Measurements from ENCODE around the gene LRRC36.

Gene LRRC36

GRCh38 chr16:67283826-67284555, 42.6 kb upstream of the LRRC36 start:
- no peak for ATAC-seq (ENCODE audit: low read depth)
- no peak for DNase-seq (ENCODE audit: low spot score in 2 of 2)
- peak overlapping the region; percentile 0 for H3K27ac Mint-ChIP-seq
- no peaks in the 10 kb centered on the region for H3K9me3 Mint-ChIP-seq
- no peak overlapping the region for H3K4me3 Mint-ChIP-seq
- no peaks in the 10 kb centered on the region for H3K27me3 Mint-ChIP-seq
- H3K4me1 Mint-ChIP-seq: no peaks in the 10 kb centered on the region
- no peaks in the 10 kb centered on the region for H3K36me3 Mint-ChIP-seq

GRCh38 chr16:67284699-67285646, 41.6 kb upstream of the LRRC36 start:
- no peak overlapping the region for H3K4me3 Mint-ChIP-seq
- H3K9me3 Mint-ChIP-seq: no peaks in the 10 kb centered on the region
- no peaks in the 10 kb centered on the region for H3K27me3 Mint-ChIP-seq
- DNase-seq (ENCODE audit: low spot score in 2 of 2) (no peak), ATAC-seq (ENCODE audit: low read depth) (peak; percentile 43)
- no peaks in the 10 kb centered on the region for H3K36me3 Mint-ChIP-seq
- H3K4me1 Mint-ChIP-seq: no peaks in the 10 kb centered on the region
- H3K27ac Mint-ChIP-seq: no peak overlapping the region

- Mint-ChIP-seq H3K9me3 (no peaks in the 10 kb centered on the region), H3K4me1 (no peaks in the 10 kb centered on the region), H3K36me3 (no peaks in the 10 kb centered on the region), H3K4me3 (no peak overlapping the region), H3K27ac (no peak overlapping the region), H3K27me3 (no peaks in the 10 kb centered on the region)
- no peak for DNase-seq (ENCODE audit: low spot score in 2 of 2)
- no peak for ATAC-seq (ENCODE audit: low read depth)
These were observed 40.0 kb upstream of the LRRC36 start for GRCh38 chr16:67286441-67287235.

- Mint-ChIP-seq H3K27me3 (no peaks in the 10 kb centered on the region), H3K9me3 (no peaks in the 10 kb centered on the region), H3K36me3 (no peaks in the 10 kb centered on the region), H3K4me1 (no peaks in the 10 kb centered on the region), H3K4me3 (no peak overlapping the region), H3K27ac (no peak overlapping the region)
- DNase-seq (ENCODE audit: low spot score in 2 of 2) (no peak), ATAC-seq (ENCODE audit: low read depth) (no peak)
These were observed 38.7 kb upstream of the LRRC36 start for GRCh38 chr16:67287960-67288359.

- Mint-ChIP-seq H3K36me3 (no peaks in the 10 kb centered on the region), H3K4me1 (no peaks in the 10 kb centered on the region), H3K27ac (no peak overlapping the region), H3K4me3 (no peak overlapping the region), H3K9me3 (no peaks in the 10 kb centered on the region), H3K27me3 (no peaks in the 10 kb centered on the region)
- ATAC-seq (ENCODE audit: low read depth) (no peak), DNase-seq (ENCODE audit: low spot score in 2 of 2) (no peak)
These were observed 35.2 kb upstream of the LRRC36 start for GRCh38 chr16:67291461-67291860.

GRCh38 chr16:67294171-67294757, 32.4 kb upstream of the LRRC36 start:
- Mint-ChIP-seq H3K9me3 (no peaks in the 10 kb centered on the region), H3K27ac (no peak overlapping the region), H3K36me3 (no peaks in the 10 kb centered on the region), H3K4me3 (no peak overlapping the region), H3K4me1 (no peaks in the 10 kb centered on the region), H3K27me3 (peaks cover 6% of the 10 kb centered on the region)
- DNase-seq (ENCODE audit: low spot score in 2 of 2) (no peak), ATAC-seq (ENCODE audit: low read depth) (no peak)

- Mint-ChIP-seq H3K36me3 (no peaks in the 10 kb centered on the region), H3K4me3 (no peak overlapping the region), H3K9me3 (no peaks in the 10 kb centered on the region), H3K27ac (no peak overlapping the region), H3K4me1 (no peaks in the 10 kb centered on the region), H3K27me3 (peaks cover 6% of the 10 kb centered on the region)
- ATAC-seq (ENCODE audit: low read depth): no peak
- no peak for DNase-seq (ENCODE audit: low spot score in 2 of 2)
These were observed 31.7 kb upstream of the LRRC36 start for GRCh38 chr16:67294938-67295361.

- Mint-ChIP-seq H3K4me3 (no peak overlapping the region), H3K4me1 (no peaks in the 10 kb centered on the region), H3K36me3 (no peaks in the 10 kb centered on the region), H3K27ac (no peak overlapping the region), H3K9me3 (no peaks in the 10 kb centered on the region), H3K27me3 (peaks cover 9% of the 10 kb centered on the region)
- no peak for DNase-seq (ENCODE audit: low spot score in 2 of 2)
- no peak for ATAC-seq (ENCODE audit: low read depth)
These were observed 30.2 kb upstream of the LRRC36 start for GRCh38 chr16:67296420-67296819.

- ATAC-seq (ENCODE audit: low read depth) (no peak), DNase-seq (ENCODE audit: low spot score in 2 of 2) (no peak)
- no peak overlapping the region for H3K4me3 Mint-ChIP-seq
- H3K9me3 Mint-ChIP-seq: no peaks in the 10 kb centered on the region
- H3K36me3 Mint-ChIP-seq: no peaks in the 10 kb centered on the region
- no peak overlapping the region for H3K27ac Mint-ChIP-seq
- peaks cover 9% of the 10 kb centered on the region for H3K27me3 Mint-ChIP-seq
- no peaks in the 10 kb centered on the region for H3K4me1 Mint-ChIP-seq
These were observed 28.3 kb upstream of the LRRC36 start for GRCh38 chr16:67298277-67298676.

- Mint-ChIP-seq H3K27ac (no peak overlapping the region), H3K9me3 (no peaks in the 10 kb centered on the region), H3K4me1 (no peaks in the 10 kb centered on the region), H3K36me3 (no peaks in the 10 kb centered on the region), H3K27me3 (peaks cover 12% of the 10 kb centered on the region), H3K4me3 (no peak overlapping the region)
- ATAC-seq (ENCODE audit: low read depth): no peak
- DNase-seq (ENCODE audit: low spot score in 2 of 2): no peak
These were observed 27.3 kb upstream of the LRRC36 start for GRCh38 chr16:67299269-67299668.

- DNase-seq (ENCODE audit: low spot score in 2 of 2) (no peak), ATAC-seq (ENCODE audit: low read depth) (no peak)
- Mint-ChIP-seq H3K27ac (no peak overlapping the region), H3K27me3 (peaks cover 12% of the 10 kb centered on the region), H3K4me1 (no peaks in the 10 kb centered on the region), H3K36me3 (no peaks in the 10 kb centered on the region), H3K4me3 (no peak overlapping the region), H3K9me3 (no peaks in the 10 kb centered on the region)
These were observed 25.4 kb upstream of the LRRC36 start for GRCh38 chr16:67301080-67301782.

- Mint-ChIP-seq H3K4me1 (no peaks in the 10 kb centered on the region), H3K27me3 (peaks cover 12% of the 10 kb centered on the region), H3K9me3 (no peaks in the 10 kb centered on the region), H3K36me3 (no peaks in the 10 kb centered on the region), H3K27ac (no peak overlapping the region), H3K4me3 (no peak overlapping the region)
- DNase-seq (ENCODE audit: low spot score in 2 of 2) (no peak), ATAC-seq (ENCODE audit: low read depth) (no peak)
These were observed 24.5 kb upstream of the LRRC36 start for GRCh38 chr16:67302076-67302475.

GRCh38 chr16:67302970-67303369, 23.6 kb upstream of the LRRC36 start:
- DNase-seq (ENCODE audit: low spot score in 2 of 2): no peak
- Mint-ChIP-seq H3K9me3 (no peaks in the 10 kb centered on the region), H3K4me1 (no peaks in the 10 kb centered on the region), H3K27ac (no peak overlapping the region), H3K27me3 (peaks cover 9% of the 10 kb centered on the region), H3K36me3 (no peaks in the 10 kb centered on the region), H3K4me3 (no peak overlapping the region)
- no peak for ATAC-seq (ENCODE audit: low read depth)
